HG03378 (cell line): ENCODE results near the gene AKT3.
A peak's percentile ranks its signal among the peaks of the same experiment; 100 is the strongest.

Experiments
- ATAC-seq: cut with Tn5 transposase; IDR thresholded peaks from one replicate; pipeline ENCODE4 v1.9.1; 2021; ENCODE audit warnings: mild to moderate bottlenecking, moderate library complexity; ENCODE audit not compliant: unreplicated experiment

Gene AKT3

GRCh38 chr1:243473227-243474135 is 376.6 kb downstream of the AKT3 start:
- ATAC-seq: no peak

GRCh38 chr1:243471754-243472745 is 378.0 kb downstream of the AKT3 start:
- ATAC-seq: peak; percentile 92

GRCh38 chr1:243471026-243471685 is 378.9 kb downstream of the AKT3 start:
- no peak for ATAC-seq

GRCh38 chr1:243470502-243470901 is 379.5 kb downstream of the AKT3 start:
- ATAC-seq: no peak

- ATAC-seq: no peak
These were observed 380.5 kb downstream of the AKT3 start for GRCh38 chr1:243469497-243469896.

- ATAC-seq: no peak
These were observed 384.3 kb downstream of the AKT3 start for GRCh38 chr1:243465738-243466137.

GRCh38 chr1:243465081-243465480 is 385.0 kb downstream of the AKT3 start:
- ATAC-seq: no peak

- ATAC-seq: no peak
These were observed 386.9 kb downstream of the AKT3 start for GRCh38 chr1:243462929-243463697.

GRCh38 chr1:243461700-243462099 is 388.3 kb downstream of the AKT3 start:
- no peak for ATAC-seq

GRCh38 chr1:243459059-243459458 is 391.0 kb downstream of the AKT3 start:
- ATAC-seq: no peak

- ATAC-seq: no peak
These were observed 392.6 kb downstream of the AKT3 start for GRCh38 chr1:243457363-243457982.

- no peak for ATAC-seq
These were observed 394.0 kb downstream of the AKT3 start for GRCh38 chr1:243455760-243456651.

GRCh38 chr1:243454328-243454997 is 395.6 kb downstream of the AKT3 start:
- no peak for ATAC-seq

- ATAC-seq: no peak
These were observed 398.0 kb downstream of the AKT3 start for GRCh38 chr1:243452092-243452491.

GRCh38 chr1:243449373-243449772 is 400.7 kb downstream of the AKT3 start:
- no peak for ATAC-seq

GRCh38 chr1:243447844-243448243 is 402.2 kb downstream of the AKT3 start:
- no peak for ATAC-seq

- ATAC-seq: no peak
These were observed 402.7 kb downstream of the AKT3 start for GRCh38 chr1:243447347-243447746.

GRCh38 chr1:243443557-243443956 is 406.5 kb downstream of the AKT3 start:
- no peak for ATAC-seq
